ENCODE results near the gene METTL3. TPM values are rescaled to one million over a fixed set of nuclear protein-coding genes. Genes with fewer than 3 reads are reported as not detected.

Gene METTL3
- total and polyA plus RNA-seq, 2 donors (not counting 1 experiment from before 2014, with no cell fraction given): 39.2 to 59.9 TPM

GRCh38 chr14:21476925-21477681 lies 34.0 kb downstream of the METTL3 start, which contains the start of the genes RAB2B and TOX4:
Gene RAB2B (minus strand): TSS chr14:21476959. CDS start chr14:21476872, 87 bp downstream.
Gene TOX4 (plus strand): TSS chr14:21477195. CDS start chr14:21477279, 84 bp downstream.
- Histone ChIP-seq H4K20me1 (ENCODE audit: control insufficient read depth, extremely low read depth, insufficient read depth, low read length) (no peaks in the 10 kb centered on the region), H3K4me2 (ENCODE audit: extremely low read depth, insufficient read depth, low read length) (peak within 1 kb of the TSS; percentile 84), H3K27me3 (ENCODE audit: control insufficient read depth, insufficient read depth, low read length) (no peaks in the 10 kb centered on the region), H3K27ac (ENCODE audit: insufficient read depth, low read length) (peak within 1 kb of the TSS; percentile 81), H3K4me1 (ENCODE audit: control insufficient read depth, extremely low read depth, insufficient read depth, low read length) (no peaks in the 10 kb centered on the region), H3K79me2 (ENCODE audit: control insufficient read depth, insufficient read depth, low read length) (peaks cover 41% of the 10 kb centered on the region), H3K4me3 (replicated peaks in 1 of 4; ENCODE audit: control extremely low read depth in 1 of 4, insufficient read depth in 1 of 4, low read depth in 3 of 4, low read length in 4 of 4) (peak within 1 kb of the TSS; percentile 86 to 100 (median 93)), H3K9me3 (ENCODE audit: control insufficient read depth, insufficient read depth, low read depth, low read length) (no peaks in the 10 kb centered on the region), H3K36me3 (ENCODE audit: control insufficient read depth, insufficient read depth, low read length) (no peaks in the 10 kb centered on the region), H2AFZ (ENCODE audit: low read length) (peak within 1 kb of the TSS; percentile 96), H3K9ac (ENCODE audit: insufficient read depth, low read length) (peak within 1 kb of the TSS; percentile 77)
- no peak for TF ChIP-seq EZH2 (IDR thresholded peaks at IDR 0.05; ENCODE audit: low read length, missing control alignments)
- TF ChIP-seq, protein P1, sequence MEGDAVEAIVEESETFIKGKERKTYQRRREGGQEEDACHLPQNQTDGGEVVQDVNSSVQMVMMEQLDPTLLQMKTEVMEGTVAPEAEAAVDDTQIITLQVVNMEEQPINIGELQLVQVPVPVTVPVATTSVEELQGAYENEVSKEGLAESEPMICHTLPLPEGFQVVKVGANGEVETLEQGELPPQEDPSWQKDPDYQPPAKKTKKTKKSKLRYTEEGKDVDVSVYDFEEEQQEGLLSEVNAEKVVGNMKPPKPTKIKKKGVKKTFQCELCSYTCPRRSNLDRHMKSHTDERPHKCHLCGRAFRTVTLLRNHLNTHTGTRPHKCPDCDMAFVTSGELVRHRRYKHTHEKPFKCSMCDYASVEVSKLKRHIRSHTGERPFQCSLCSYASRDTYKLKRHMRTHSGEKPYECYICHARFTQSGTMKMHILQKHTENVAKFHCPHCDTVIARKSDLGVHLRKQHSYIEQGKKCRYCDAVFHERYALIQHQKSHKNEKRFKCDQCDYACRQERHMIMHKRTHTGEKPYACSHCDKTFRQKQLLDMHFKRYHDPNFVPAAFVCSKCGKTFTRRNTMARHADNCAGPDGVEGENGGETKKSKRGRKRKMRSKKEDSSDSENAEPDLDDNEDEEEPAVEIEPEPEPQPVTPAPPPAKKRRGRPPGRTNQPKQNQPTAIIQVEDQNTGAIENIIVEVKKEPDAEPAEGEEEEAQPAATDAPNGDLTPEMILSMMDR (conservative IDR thresholded peaks at IDR 0.05 in 1 of 2, IDR thresholded peaks at IDR 0.05 in 1 of 2; ENCODE audit: low read depth in 1 of 2, low read length in 2 of 2): peak; percentile 99
- peak; percentile 98 to 99 for DNase-seq (ENCODE audit: low read depth in 2 of 2)

DNA sequence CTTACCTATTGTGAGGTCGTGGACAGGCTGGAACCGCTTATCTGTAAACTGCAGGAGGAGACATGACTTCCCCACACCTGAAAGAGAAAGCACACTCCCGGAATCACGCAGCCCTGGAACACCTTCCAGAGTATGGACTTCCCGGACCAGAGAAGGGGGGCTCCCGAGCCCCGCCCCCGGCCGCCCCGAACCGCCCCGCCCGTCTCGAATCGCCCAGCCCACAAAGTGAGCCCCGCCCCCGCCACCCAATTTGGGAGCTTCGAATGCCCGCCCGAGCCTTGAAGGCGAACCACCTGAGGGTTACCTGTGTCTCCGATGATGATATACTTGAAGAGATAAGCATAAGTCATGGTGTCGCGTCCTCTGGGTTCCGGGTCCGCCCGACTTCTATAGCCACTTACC lies 34.6 kb downstream of the METTL3 start:
- Histone ChIP-seq H4K20me1 (ENCODE audit: control insufficient read depth, extremely low read depth, insufficient read depth, low read length) (no peaks in the 10 kb centered on the region), H2AFZ (ENCODE audit: low read length) (peak overlapping the region; percentile 96), H3K79me2 (ENCODE audit: control insufficient read depth, insufficient read depth, low read length) (peaks cover 38% of the 10 kb centered on the region), H3K27me3 (ENCODE audit: control insufficient read depth, insufficient read depth, low read length) (no peaks in the 10 kb centered on the region), H3K9me3 (ENCODE audit: control insufficient read depth, insufficient read depth, low read depth, low read length) (no peaks in the 10 kb centered on the region), H3K4me1 (ENCODE audit: control insufficient read depth, extremely low read depth, insufficient read depth, low read length) (no peaks in the 10 kb centered on the region), H3K4me3 (replicated peaks in 1 of 4; ENCODE audit: control extremely low read depth in 1 of 4, insufficient read depth in 1 of 4, low read depth in 3 of 4, low read length in 4 of 4) (peak overlapping the region; percentile 84 to 94 (median 89)), H3K27ac (ENCODE audit: insufficient read depth, low read length) (peak overlapping the region; percentile 69), H3K9ac (ENCODE audit: insufficient read depth, low read length) (peak overlapping the region; percentile 60), H3K4me2 (ENCODE audit: extremely low read depth, insufficient read depth, low read length) (peak overlapping the region; percentile 84), H3K36me3 (ENCODE audit: control insufficient read depth, insufficient read depth, low read length) (no peaks in the 10 kb centered on the region)
- TF ChIP-seq, protein P1 (conservative IDR thresholded peaks at IDR 0.05 in 1 of 2, IDR thresholded peaks at IDR 0.05 in 1 of 2; ENCODE audit: low read depth in 1 of 2, low read length in 2 of 2): no peak
- TF ChIP-seq EZH2 (IDR thresholded peaks at IDR 0.05; ENCODE audit: low read length, missing control alignments): no peak
- DNase-seq (ENCODE audit: low read depth in 2 of 2): peak in 1 of 2 donors; percentile 66

DNA sequence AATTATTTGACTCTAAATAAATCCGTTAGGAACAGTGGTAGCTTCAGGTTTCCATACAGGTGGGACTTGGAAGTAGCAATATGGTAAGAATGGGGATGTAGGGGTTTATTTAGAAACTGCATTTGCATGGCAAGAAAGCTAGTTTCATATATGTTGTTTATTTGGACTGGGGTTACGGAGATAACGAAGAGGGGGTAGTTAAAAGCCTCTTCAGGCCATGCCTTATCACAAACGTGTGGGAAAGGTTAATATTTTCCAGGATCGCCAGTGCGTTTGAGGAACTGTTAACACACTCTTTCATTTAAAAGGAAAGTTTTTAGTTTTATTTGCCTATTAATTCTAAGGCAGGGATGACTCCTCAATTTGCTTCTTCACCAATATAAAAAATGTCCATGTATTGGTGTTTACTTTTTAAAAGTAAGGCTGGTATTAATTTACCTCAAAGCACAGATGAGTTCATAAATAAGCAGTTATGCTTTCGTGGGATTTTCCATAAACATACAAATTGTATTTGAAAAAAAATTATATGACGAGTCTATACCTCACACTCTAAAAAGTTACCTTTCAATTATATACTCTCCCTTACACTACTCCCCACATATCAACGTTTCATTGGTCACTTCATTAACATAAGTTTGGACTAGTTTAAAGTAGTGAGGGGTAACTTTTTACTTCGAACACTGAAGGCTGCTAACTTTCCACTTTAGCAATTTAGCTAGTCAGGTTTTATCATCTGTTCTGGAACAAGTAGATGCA lies 35.2 kb downstream of the METTL3 start:
- no peaks in the 10 kb centered on the region for H3K27me3 ChIP-seq (ENCODE audit: control insufficient read depth, insufficient read depth, low read length)
- H3K27ac ChIP-seq (ENCODE audit: insufficient read depth, low read length): peak overlapping the region; percentile 69
- peak overlapping the region; percentile 60 for H3K9ac ChIP-seq (ENCODE audit: insufficient read depth, low read length)
- TF ChIP-seq, protein P1 (conservative IDR thresholded peaks at IDR 0.05 in 1 of 2, IDR thresholded peaks at IDR 0.05 in 1 of 2; ENCODE audit: low read depth in 1 of 2, low read length in 2 of 2): no peak
- TF ChIP-seq EZH2 (IDR thresholded peaks at IDR 0.05; ENCODE audit: low read length, missing control alignments): no peak
- peak overlapping the region; percentile 84 for H3K4me2 ChIP-seq (ENCODE audit: extremely low read depth, insufficient read depth, low read length)
- H3K4me3 ChIP-seq (replicated peaks in 1 of 4; ENCODE audit: control extremely low read depth in 1 of 4, insufficient read depth in 1 of 4, low read depth in 3 of 4, low read length in 4 of 4): peak overlapping the region; percentile 84 to 94 (median 89)
- peak overlapping the region; percentile 90 for H2AFZ ChIP-seq (ENCODE audit: low read length)
- no peaks in the 10 kb centered on the region for H3K36me3 ChIP-seq (ENCODE audit: control insufficient read depth, insufficient read depth, low read length)
- DNase-seq (ENCODE audit: low read depth in 2 of 2): no peak
- H3K9me3 ChIP-seq (ENCODE audit: control insufficient read depth, insufficient read depth, low read depth, low read length): no peaks in the 10 kb centered on the region
- H3K4me1 ChIP-seq (ENCODE audit: control insufficient read depth, extremely low read depth, insufficient read depth, low read length): no peaks in the 10 kb centered on the region
- no peaks in the 10 kb centered on the region for H4K20me1 ChIP-seq (ENCODE audit: control insufficient read depth, extremely low read depth, insufficient read depth, low read length)
- peaks cover 35% of the 10 kb centered on the region for H3K79me2 ChIP-seq (ENCODE audit: control insufficient read depth, insufficient read depth, low read length)
